ENCODE measurements around the gene VAV2. TPM values are rescaled to one million over a fixed set of nuclear protein-coding genes. Genes with fewer than 3 reads are reported as not detected.
A peak's percentile ranks its signal among the peaks of the same experiment; 100 is the strongest.

VAV2 gene
- total and polyA plus RNA-seq, 2 donors: 5.4 to 9.8 TPM

- 94% methylated on average over 14 of the region's 14 CpGs for WGBS
- Histone ChIP-seq H3K27me3 (ENCODE audit: control insufficient read depth in 2 of 2, insufficient read depth in 1 of 2, low read length in 1 of 2) (no peaks in the 10 kb centered on the region), H3K4me3 (ENCODE audit: low read length in 2 of 2) (no peak overlapping the region), H3K27ac (ENCODE audit: low read depth in 1 of 2, low read length in 1 of 2) (no peak overlapping the region), H3K4me1 (ENCODE audit: control insufficient read depth in 2 of 2, insufficient read depth in 2 of 2, low read length in 2 of 2) (peaks cover 0 to 13% of the 10 kb centered on the region in 2 donors), H3K9me3 (ENCODE audit: control insufficient read depth in 2 of 2, insufficient read depth in 1 of 2, low read length in 1 of 2) (no peaks in the 10 kb centered on the region), H3K36me3 (ENCODE audit: control insufficient read depth in 2 of 2, insufficient read depth in 2 of 2, low read length in 1 of 2) (no peaks in the 10 kb centered on the region)
- DNase-seq (ENCODE audit: low read depth in 6 of 9, low spot score in 9 of 9): no peak
Measured at GRCh38 chr9:133945977-133946753, 46.0 kb downstream of the VAV2 start.

- Histone ChIP-seq H3K9me3 (ENCODE audit: control insufficient read depth in 2 of 2, insufficient read depth in 1 of 2, low read length in 1 of 2) (no peaks in the 10 kb centered on the region), H3K36me3 (ENCODE audit: control insufficient read depth in 2 of 2, insufficient read depth in 2 of 2, low read length in 1 of 2) (no peaks in the 10 kb centered on the region), H3K27me3 (ENCODE audit: control insufficient read depth in 2 of 2, insufficient read depth in 1 of 2, low read length in 1 of 2) (no peaks in the 10 kb centered on the region), H3K27ac (ENCODE audit: low read depth in 1 of 2, low read length in 1 of 2) (no peak overlapping the region), H3K4me1 (ENCODE audit: control insufficient read depth in 2 of 2, insufficient read depth in 2 of 2, low read length in 2 of 2) (peaks cover 0 to 13% of the 10 kb centered on the region in 2 donors), H3K4me3 (ENCODE audit: low read length in 2 of 2) (no peak overlapping the region)
- WGBS: 87% methylated on average over 13 of the region's 13 CpGs
- DNase-seq (ENCODE audit: low read depth in 6 of 9, low spot score in 9 of 9): peak in 1 of 9 donors; percentile 6
Measured at GRCh38 chr9:133945314-133945975, 46.7 kb downstream of the VAV2 start.

- no peaks in the 10 kb centered on the region for H3K27me3 ChIP-seq (ENCODE audit: control insufficient read depth in 2 of 2, insufficient read depth in 1 of 2, low read length in 1 of 2)
- WGBS: 93% methylated on average over 14 of the region's 14 CpGs
- DNase-seq (ENCODE audit: low read depth in 6 of 9, low spot score in 9 of 9): no peak
- no peaks in the 10 kb centered on the region for H3K36me3 ChIP-seq (ENCODE audit: control insufficient read depth in 2 of 2, insufficient read depth in 2 of 2, low read length in 1 of 2)
- no peaks in the 10 kb centered on the region for H3K9me3 ChIP-seq (ENCODE audit: control insufficient read depth in 2 of 2, insufficient read depth in 1 of 2, low read length in 1 of 2)
- peaks cover 0 to 13% of the 10 kb centered on the region in 2 donors for H3K4me1 ChIP-seq (ENCODE audit: control insufficient read depth in 2 of 2, insufficient read depth in 2 of 2, low read length in 2 of 2)
- H3K4me3 ChIP-seq (ENCODE audit: low read length in 2 of 2): no peak overlapping the region
- H3K27ac ChIP-seq (ENCODE audit: low read depth in 1 of 2, low read length in 1 of 2): no peak overlapping the region
Measured at GRCh38 chr9:133944746-133945135, 47.4 kb downstream of the VAV2 start.

- H3K4me1 ChIP-seq (ENCODE audit: control insufficient read depth in 2 of 2, insufficient read depth in 2 of 2, low read length in 2 of 2): peaks cover 0 to 13% of the 10 kb centered on the region in 2 donors
- WGBS: 94% methylated on average over 30 of the region's 30 CpGs
- DNase-seq (ENCODE audit: low read depth in 6 of 9, low spot score in 9 of 9): no peak
Measured at GRCh38 chr9:133943781-133944745, 48.1 kb downstream of the VAV2 start.

GRCh38 chr9:133943036-133943780 is 48.9 kb downstream of the VAV2 start:
- no peak for DNase-seq (ENCODE audit: low read depth in 6 of 9, low spot score in 9 of 9)
- 92% methylated on average over 17 of the region's 17 CpGs for WGBS
- Histone ChIP-seq H3K36me3 (ENCODE audit: control insufficient read depth in 2 of 2, insufficient read depth in 2 of 2, low read length in 1 of 2) (no peaks in the 10 kb centered on the region), H3K27me3 (ENCODE audit: control insufficient read depth in 2 of 2, insufficient read depth in 1 of 2, low read length in 1 of 2) (no peaks in the 10 kb centered on the region), H3K4me3 (ENCODE audit: low read length in 2 of 2) (no peak overlapping the region), H3K27ac (ENCODE audit: low read depth in 1 of 2, low read length in 1 of 2) (no peak overlapping the region), H3K9me3 (ENCODE audit: control insufficient read depth in 2 of 2, insufficient read depth in 1 of 2, low read length in 1 of 2) (no peaks in the 10 kb centered on the region), H3K4me1 (ENCODE audit: control insufficient read depth in 2 of 2, insufficient read depth in 2 of 2, low read length in 2 of 2) (peaks cover 0 to 11% of the 10 kb centered on the region in 2 donors)

More at GRCh38 chr9:133943781-133944745, 48.1 kb downstream of the VAV2 start:
- H3K4me3 ChIP-seq (ENCODE audit: low read length in 2 of 2): no peak overlapping the region
- no peaks in the 10 kb centered on the region for H3K27me3 ChIP-seq (ENCODE audit: control insufficient read depth in 2 of 2, insufficient read depth in 1 of 2, low read length in 1 of 2)
- H3K27ac ChIP-seq (ENCODE audit: low read depth in 1 of 2, low read length in 1 of 2): no peak overlapping the region
- no peaks in the 10 kb centered on the region for H3K36me3 ChIP-seq (ENCODE audit: control insufficient read depth in 2 of 2, insufficient read depth in 2 of 2, low read length in 1 of 2)
- H3K9me3 ChIP-seq (ENCODE audit: control insufficient read depth in 2 of 2, insufficient read depth in 1 of 2, low read length in 1 of 2): no peaks in the 10 kb centered on the region

- H3K4me3 ChIP-seq (ENCODE audit: low read length in 2 of 2): no peak overlapping the region
- no peaks in the 10 kb centered on the region for H3K27me3 ChIP-seq (ENCODE audit: control insufficient read depth in 2 of 2, insufficient read depth in 1 of 2, low read length in 1 of 2)
- no peaks in the 10 kb centered on the region for H3K9me3 ChIP-seq (ENCODE audit: control insufficient read depth in 2 of 2, insufficient read depth in 1 of 2, low read length in 1 of 2)
- H3K36me3 ChIP-seq (ENCODE audit: control insufficient read depth in 2 of 2, insufficient read depth in 2 of 2, low read length in 1 of 2): no peaks in the 10 kb centered on the region
- no peak for DNase-seq (ENCODE audit: low read depth in 6 of 9, low spot score in 9 of 9)
- H3K27ac ChIP-seq (ENCODE audit: low read depth in 1 of 2, low read length in 1 of 2): no peak overlapping the region
- H3K4me1 ChIP-seq (ENCODE audit: control insufficient read depth in 2 of 2, insufficient read depth in 2 of 2, low read length in 2 of 2): peaks cover 0 to 9% of the 10 kb centered on the region in 2 donors
- WGBS: 95% methylated on average over 27 of the region's 27 CpGs
Measured at GRCh38 chr9:133942206-133942975, 49.7 kb downstream of the VAV2 start.

- Histone ChIP-seq H3K36me3 (ENCODE audit: control insufficient read depth in 2 of 2, insufficient read depth in 2 of 2, low read length in 1 of 2) (no peaks in the 10 kb centered on the region), H3K4me1 (ENCODE audit: control insufficient read depth in 2 of 2, insufficient read depth in 2 of 2, low read length in 2 of 2) (peaks cover 0 to under 1% of the 10 kb centered on the region in 2 donors), H3K27ac (ENCODE audit: low read depth in 1 of 2, low read length in 1 of 2) (no peak overlapping the region), H3K9me3 (ENCODE audit: control insufficient read depth in 2 of 2, insufficient read depth in 1 of 2, low read length in 1 of 2) (no peaks in the 10 kb centered on the region), H3K27me3 (ENCODE audit: control insufficient read depth in 2 of 2, insufficient read depth in 1 of 2, low read length in 1 of 2) (no peaks in the 10 kb centered on the region), H3K4me3 (ENCODE audit: low read length in 2 of 2) (no peak overlapping the region)
- 97% methylated on average over 12 of the region's 12 CpGs for WGBS
- DNase-seq (ENCODE audit: low read depth in 6 of 9, low spot score in 9 of 9): no peak
Measured at GRCh38 chr9:133939845-133940244, 52.3 kb downstream of the VAV2 start.
